ENCODE data around the gene GCC2.

DNA sequence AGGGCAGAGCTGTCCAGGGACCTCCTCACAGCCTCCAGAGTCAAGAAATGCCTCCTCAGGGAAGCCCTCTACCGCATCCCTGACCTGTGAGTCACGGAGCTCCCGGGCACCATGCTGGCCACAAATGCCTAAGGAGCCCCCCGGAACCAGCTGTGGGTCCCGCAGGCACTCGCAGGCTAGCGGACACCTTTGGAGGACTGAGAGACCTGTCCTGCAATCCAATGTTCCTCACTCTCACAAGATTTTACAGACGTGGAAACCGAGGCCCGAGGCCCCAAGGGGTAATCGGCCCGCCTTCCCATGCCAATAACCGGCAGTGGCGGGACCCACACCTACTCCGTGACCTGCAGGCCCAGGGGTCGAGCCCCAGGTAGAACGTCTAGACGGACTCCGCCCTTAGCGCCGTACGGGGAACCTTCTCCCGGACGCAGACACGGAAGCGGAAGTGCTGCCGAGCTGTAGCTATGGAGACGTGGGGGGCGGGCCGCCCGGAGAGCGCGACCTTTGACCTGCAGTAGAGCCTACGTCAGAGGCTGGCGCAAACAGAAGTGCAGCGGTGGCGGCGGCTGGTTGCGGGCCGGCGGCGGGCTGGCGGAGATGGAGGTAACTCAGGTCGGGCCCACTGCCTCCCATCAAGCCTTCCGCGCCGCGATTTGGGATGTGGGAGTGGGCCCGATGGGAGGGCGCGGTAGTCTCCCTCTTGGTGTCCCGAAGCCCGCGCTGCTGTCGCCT is at the start of gene GCC2:
- TF ChIP-seq GATA2 (IDR thresholded peaks at IDR 0.05; ENCODE audit: low read depth, low read length) (no peak), GATA3 (IDR thresholded peaks at IDR 0.05; ENCODE audit: low read depth, low read length) (no peak)

All from SH-SY5Y (cell line).